GM12891 (cell line): ENCODE results near the gene MRPS35. TPM values are rescaled to one million over a fixed set of nuclear protein-coding genes. Genes with fewer than 3 reads are reported as not detected.

Experiments used
- DNase-seq: peaks from one replicate; pipeline ENCODE4 v3.0.0; 2011; ENCODE audit warnings: low spot score; ENCODE audit not compliant: insufficient read length
- FAIRE-seq: peaks from 2 replicates; lab custom pipeline; 2011; peaks lifted over from hg19 to GRCh38; lab: Jason Lieb, UNC
- PAX5 ChIP-seq: IDR thresholded peaks from 2 replicates; pipeline ENCODE4 v1.6.1; 2011; ENCODE audit warnings: low read length, moderate library complexity, mild to moderate bottlenecking; ENCODE audit not compliant: insufficient read depth, severe bottlenecking
- POLR2A ChIP-seq: IDR thresholded peaks from 2 replicates; pipeline ENCODE4 v1.6.1; 2011; ENCODE audit warnings: low read depth, low read length, control low read depth
- POLR2AphosphoS5 ChIP-seq: IDR thresholded peaks from 2 replicates; pipeline ENCODE4 v1.6.1; 2011; ENCODE audit warnings: low read depth, low read length, control low read depth
- POU2F2 ChIP-seq: IDR thresholded peaks from 2 replicates; pipeline ENCODE4 v1.6.1; 2011; ENCODE audit warnings: low read depth, mild to moderate bottlenecking, control low read depth, low read length, moderate library complexity
- SPI1 ChIP-seq: IDR thresholded peaks from 2 replicates; pipeline ENCODE4 v1.6.1; 2011; ENCODE audit warnings: low read depth, low read length, control low read depth
- TAF1 ChIP-seq: IDR thresholded peaks from 2 replicates; pipeline ENCODE4 v1.6.1; 2011; ENCODE audit warnings: low read depth, low read length, control low read depth
- polyA plus RNA-seq: library from polyadenylated mRNA; unstranded; fragments of >200 nt; gene quantifications from one replicate; pipeline ENCODE4 v1.2.1, GENCODE V29; 2012; ENCODE audit warnings: low read depth, missing spikeins, inconsistent platforms; ENCODE audit not compliant: missing spikeins

Gene MRPS35
- polyA plus RNA-seq: 38.1 TPM

GRCh38 chr12:27710592-27711316 is at the start of gene MRPS35:
TSS of gene MRPS35 (plus strand) at chr12:27710832. CDS start at chr12:27710844, 12 bp downstream.
- DNase-seq (peak; percentile 71), FAIRE-seq (peak; percentile 98)
- TF ChIP-seq POU2F2: peak; percentile 83
- peak; percentile 96 for TF ChIP-seq TAF1
- peak; percentile 35; the same call in 1 of the 2 replicates for TF ChIP-seq SPI1
- TF ChIP-seq PAX5: no peak
- TF ChIP-seq POLR2A: peak; percentile 97
- peak; percentile 91 for TF ChIP-seq POLR2AphosphoS5

GRCh38 chr12:27665704-27666103 is 44.9 kb upstream of the MRPS35 start:
- FAIRE-seq (no peak), DNase-seq (no peak)
- no peak for TF ChIP-seq POLR2AphosphoS5
- TF ChIP-seq SPI1: no peak
- no peak for TF ChIP-seq TAF1
- TF ChIP-seq PAX5: no peak
- no peak for TF ChIP-seq POU2F2
- no peak for TF ChIP-seq POLR2A

- FAIRE-seq (no peak), DNase-seq (no peak)
- TF ChIP-seq POLR2AphosphoS5: no peak
- TF ChIP-seq SPI1: no peak
These were observed 44.1 kb upstream of the MRPS35 start for GRCh38 chr12:27666510-27666909.

- no peak for TF ChIP-seq POLR2A
- no peak for TF ChIP-seq TAF1
- no peak for TF ChIP-seq SPI1
- TF ChIP-seq PAX5: no peak
- TF ChIP-seq POLR2AphosphoS5: no peak
- TF ChIP-seq POU2F2: no peak
- DNase-seq: no peak
- peak; percentile 47 for FAIRE-seq
These were observed 43.1 kb upstream of the MRPS35 start for GRCh38 chr12:27667540-27667939.

GRCh38 chr12:27672051-27672450 is 38.6 kb upstream of the MRPS35 start:
- TF ChIP-seq POLR2A (no peak), SPI1 (no peak), TAF1 (no peak)
- FAIRE-seq: no peak
- DNase-seq: no peak

GRCh38 chr12:27672643-27673042 is 38.0 kb upstream of the MRPS35 start:
- no peak for DNase-seq
- TF ChIP-seq TAF1 (no peak), PAX5 (no peak), POLR2A (no peak), SPI1 (no peak), POU2F2 (no peak)
- FAIRE-seq: no peak

- FAIRE-seq (no peak), DNase-seq (no peak)
- TF ChIP-seq PAX5: no peak
- no peak for TF ChIP-seq POU2F2
- TF ChIP-seq SPI1: no peak
- TF ChIP-seq TAF1: no peak
- TF ChIP-seq POLR2AphosphoS5: no peak
- no peak for TF ChIP-seq POLR2A
These were observed 37.4 kb upstream of the MRPS35 start for GRCh38 chr12:27673101-27673718.

- no peak for TF ChIP-seq POLR2AphosphoS5
- no peak for TF ChIP-seq TAF1
- no peak for TF ChIP-seq POU2F2
- no peak for TF ChIP-seq SPI1
- no peak for TF ChIP-seq PAX5
- TF ChIP-seq POLR2A: no peak
- DNase-seq: no peak
- FAIRE-seq: peak; percentile 13
These were observed 35.6 kb upstream of the MRPS35 start for GRCh38 chr12:27674989-27675388.

- DNase-seq: no peak
- FAIRE-seq: no peak
- TF ChIP-seq POLR2A: no peak
- no peak for TF ChIP-seq TAF1
- no peak for TF ChIP-seq PAX5
- no peak for TF ChIP-seq POU2F2
These were observed 30.0 kb upstream of the MRPS35 start for GRCh38 chr12:27680619-27681018.

GRCh38 chr12:27682534-27682933 is 28.1 kb upstream of the MRPS35 start:
- TF ChIP-seq TAF1: no peak
- no peak for TF ChIP-seq PAX5
- TF ChIP-seq POU2F2: no peak
- no peak for TF ChIP-seq SPI1
- no peak for TF ChIP-seq POLR2AphosphoS5
- no peak for TF ChIP-seq POLR2A
- no peak for DNase-seq
- FAIRE-seq: no peak

GRCh38 chr12:27685274-27685673 is 25.4 kb upstream of the MRPS35 start:
- FAIRE-seq (no peak), DNase-seq (no peak)
- no peak for TF ChIP-seq POLR2A
- TF ChIP-seq POLR2AphosphoS5: no peak
- TF ChIP-seq PAX5: no peak
- TF ChIP-seq TAF1: no peak
- no peak for TF ChIP-seq POU2F2
